Measurements from ENCODE around the gene RSPO1. TPM values are rescaled to one million over a fixed set of nuclear protein-coding genes. Genes with fewer than 3 reads are reported as not detected.

The RSPO1 gene
- total RNA-seq, 1 experiment from 2014 or later: not detected

- no peaks in the 10 kb centered on the region for H3K79me2 ChIP-seq (ENCODE audit: low read depth)
- H3K27ac ChIP-seq: no peak overlapping the region
- intact Hi-C loops (cut with micrococcal nuclease; ENCODE audit: unreplicated experiment): no loop called here
- H3K4me2 ChIP-seq: no peak overlapping the region
- CTCF ChIA-PET: no interaction called here
- H3K9me2 ChIP-seq (ENCODE audit: insufficient read depth): no peaks in the 10 kb centered on the region
- no peaks in the 10 kb centered on the region for H3K36me3 ChIP-seq (ENCODE audit: low read depth)
- H4K20me1 ChIP-seq (ENCODE audit: insufficient read depth): no peaks in the 10 kb centered on the region
- H3K9me3 ChIP-seq (ENCODE audit: insufficient read depth, low read depth): no peaks in the 10 kb centered on the region
- no TSS peak for BruUV-seq (replicated peaks)
- H2AFZ ChIP-seq: no peak overlapping the region
- no peaks in the 10 kb centered on the region for H3F3A ChIP-seq (ENCODE audit: insufficient read depth, low read depth)
- POLR2A ChIA-PET (ENCODE audit: unreplicated experiment): no interaction called here
- TF ChIP-seq CTCF (conservative IDR thresholded peaks at IDR 0.05): no peak
- no peak for TF ChIP-seq EZH2 (IDR thresholded peaks at IDR 0.05; ENCODE audit: low read depth)
- no peaks in the 10 kb centered on the region for H3K4me1 ChIP-seq (replicated peaks; ENCODE audit: insufficient read depth)
- no peak overlapping the region for H3K4me3 ChIP-seq
- H3K27me3 ChIP-seq (ENCODE audit: insufficient read depth, low read depth): peaks cover 60% of the 10 kb centered on the region
- DNase-seq: no peak
Observed at GRCh38 chr1:37666241-37666867, 31.7 kb upstream of the RSPO1 start.

- Histone ChIP-seq H3K9me2 (ENCODE audit: insufficient read depth) (no peaks in the 10 kb centered on the region), H2AFZ (no peak overlapping the region), H3K79me2 (ENCODE audit: low read depth) (no peaks in the 10 kb centered on the region), H3K4me2 (no peak overlapping the region), H3F3A (ENCODE audit: insufficient read depth, low read depth) (no peaks in the 10 kb centered on the region; the same call in 1 of the 2 replicates), H4K20me1 (ENCODE audit: insufficient read depth) (no peaks in the 10 kb centered on the region), H3K27me3 (ENCODE audit: insufficient read depth, low read depth) (peaks cover 47% of the 10 kb centered on the region), H3K4me1 (replicated peaks; ENCODE audit: insufficient read depth) (no peaks in the 10 kb centered on the region), H3K36me3 (ENCODE audit: low read depth) (no peaks in the 10 kb centered on the region), H3K27ac (no peak overlapping the region), H3K4me3 (no peak overlapping the region), H3K9me3 (ENCODE audit: insufficient read depth, low read depth) (no peaks in the 10 kb centered on the region)
- POLR2A ChIA-PET (ENCODE audit: unreplicated experiment): no interaction called here
- intact Hi-C loops (cut with micrococcal nuclease; ENCODE audit: unreplicated experiment): no loop called here
- no peak for TF ChIP-seq CTCF (conservative IDR thresholded peaks at IDR 0.05)
- no peak for TF ChIP-seq EZH2 (IDR thresholded peaks at IDR 0.05; ENCODE audit: low read depth)
- CTCF ChIA-PET: no interaction called here
- no peak for DNase-seq
- no TSS peak for BruUV-seq (replicated peaks)
Observed at GRCh38 chr1:37663426-37664000, 28.8 kb upstream of the RSPO1 start.

- POLR2A ChIA-PET (ENCODE audit: unreplicated experiment): no interaction called here
- BruUV-seq (replicated peaks): no TSS peak
- H2AFZ ChIP-seq: no peak overlapping the region
- H3K9me3 ChIP-seq (ENCODE audit: insufficient read depth, low read depth): no peaks in the 10 kb centered on the region
- H3K27ac ChIP-seq: no peak overlapping the region
- H3F3A ChIP-seq (ENCODE audit: insufficient read depth, low read depth): no peaks in the 10 kb centered on the region; the same call in 1 of the 2 replicates
- CTCF ChIA-PET: no interaction called here
- intact Hi-C loops (cut with micrococcal nuclease; ENCODE audit: unreplicated experiment): no loop called here
- no peaks in the 10 kb centered on the region for H3K4me1 ChIP-seq (replicated peaks; ENCODE audit: insufficient read depth)
- DNase-seq: no peak
- no peak overlapping the region for H3K4me3 ChIP-seq
- no peaks in the 10 kb centered on the region for H3K36me3 ChIP-seq (ENCODE audit: low read depth)
- no peaks in the 10 kb centered on the region for H3K79me2 ChIP-seq (ENCODE audit: low read depth)
- no peak for TF ChIP-seq EZH2 (IDR thresholded peaks at IDR 0.05; ENCODE audit: low read depth)
- no peak overlapping the region for H3K4me2 ChIP-seq
- no peaks in the 10 kb centered on the region for H3K9me2 ChIP-seq (ENCODE audit: insufficient read depth)
- no peaks in the 10 kb centered on the region for H4K20me1 ChIP-seq (ENCODE audit: insufficient read depth)
- peaks cover 46% of the 10 kb centered on the region for H3K27me3 ChIP-seq (ENCODE audit: insufficient read depth, low read depth)
Observed at GRCh38 chr1:37662031-37662755, 27.5 kb upstream of the RSPO1 start.

Measured in PC-9 (cell line).